Activated T-cell treated with anti-CD3 and anti-CD28 coated beads, Interleukin-2, amount 50 U/mL, for 1 hour (primary cell): ENCODE measurements around the gene CCDC6.

Source experiments
- DNase-seq: peaks from one replicate; pipeline ENCODE4 v3.0.0-alpha.2; 2020

The CCDC6 gene

DNA sequence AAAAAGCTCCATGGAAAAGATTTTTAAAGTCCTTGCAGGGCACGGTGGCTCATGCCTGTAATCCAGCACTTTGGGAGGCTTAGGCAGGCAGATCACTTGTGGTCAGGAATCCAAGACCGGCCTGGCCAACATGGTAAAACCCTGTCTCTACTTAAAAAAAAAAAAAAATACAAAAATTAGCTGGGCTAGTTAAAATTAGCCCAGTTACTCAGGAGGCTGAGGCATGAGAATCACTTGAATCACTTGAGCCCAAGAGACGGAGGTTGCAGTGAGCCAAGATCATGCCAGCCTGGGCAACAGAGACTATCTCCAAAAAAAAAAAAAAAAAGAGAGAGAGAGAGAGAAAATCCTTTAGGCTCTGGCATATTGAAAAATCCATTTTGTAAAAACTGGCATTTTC lies 61.9 kb downstream of the CCDC6 start:
- no peak for DNase-seq

- DNase-seq, result no peak
Observed at GRCh38 chr10:59843748-59844147, 62.6 kb downstream of the CCDC6 start.

DNA sequence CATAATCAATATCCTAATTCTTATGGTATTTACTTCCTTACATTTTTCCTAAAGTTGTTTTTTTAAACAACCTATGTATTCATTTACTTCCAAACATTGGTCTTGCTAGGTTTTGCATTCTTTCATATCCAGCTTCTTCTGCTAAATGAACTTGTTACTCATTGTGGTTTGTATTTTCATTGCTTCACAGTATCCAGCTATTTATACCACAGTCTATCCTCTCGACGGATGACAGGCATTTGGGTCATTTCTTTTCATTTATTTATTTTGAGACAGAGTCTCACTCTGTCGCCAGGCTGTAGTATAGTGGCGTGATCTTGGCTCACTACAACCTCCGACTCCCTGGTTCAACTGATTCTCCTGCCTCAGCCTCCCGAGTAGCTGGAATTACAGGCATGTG lies 66.8 kb downstream of the CCDC6 start:
- no peak for DNase-seq

DNA sequence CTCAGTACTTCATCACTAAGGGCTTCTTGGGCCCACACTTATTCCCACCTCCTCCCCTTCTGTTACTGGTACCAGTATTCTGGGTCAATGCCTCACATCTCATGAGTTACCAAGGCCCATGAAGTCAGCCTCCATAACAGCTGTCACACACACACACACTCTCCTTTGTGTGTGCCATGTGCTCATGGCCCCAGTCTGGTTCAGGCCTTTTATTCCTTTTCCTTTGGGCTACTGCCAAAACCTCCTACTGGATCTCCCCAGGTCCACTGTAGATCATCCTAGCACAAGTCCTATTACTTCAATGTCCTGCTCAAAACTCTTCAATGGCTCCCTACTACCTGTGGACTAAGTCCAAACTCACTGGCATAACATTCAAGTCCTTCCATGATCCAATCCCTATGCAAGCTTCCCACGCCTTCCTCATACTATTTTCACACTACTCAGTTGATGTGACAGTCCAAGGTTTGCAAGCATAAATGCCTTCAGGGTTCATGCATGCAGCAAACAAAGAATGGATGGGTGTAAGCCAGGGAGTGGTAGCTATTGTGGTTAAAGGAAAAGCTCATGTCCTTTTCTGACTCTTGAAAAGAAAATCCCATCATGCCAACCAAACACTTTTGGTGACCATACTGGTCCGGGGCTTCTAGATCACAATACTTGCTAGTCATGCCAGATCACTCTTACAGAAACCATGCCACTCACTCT lies 68.1 kb downstream of the CCDC6 start:
- DNase-seq, result no peak

GRCh38 chr10:59833810-59834209 lies 72.5 kb downstream of the CCDC6 start:
- DNase-seq, result no peak

DNA sequence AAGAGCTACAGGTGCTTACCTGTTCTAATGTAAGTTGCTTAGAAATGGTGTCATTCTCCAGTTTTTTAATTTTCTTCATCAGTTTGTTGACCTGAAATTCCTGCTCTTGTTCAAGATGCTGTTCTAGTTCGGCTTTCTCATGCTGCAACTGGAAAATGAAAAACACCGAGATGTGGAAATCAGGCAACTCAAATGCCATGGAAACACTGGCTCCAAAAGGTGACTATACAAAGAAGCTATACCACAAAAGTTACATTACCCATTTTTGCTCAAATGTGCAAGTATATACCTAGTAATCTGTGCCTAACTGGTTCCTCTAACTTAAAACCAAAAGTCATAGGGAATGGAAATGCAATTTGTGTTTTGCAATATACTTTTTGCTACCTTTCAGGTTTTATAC lies 73.8 kb downstream of the CCDC6 start:
- no peak for DNase-seq

DNA sequence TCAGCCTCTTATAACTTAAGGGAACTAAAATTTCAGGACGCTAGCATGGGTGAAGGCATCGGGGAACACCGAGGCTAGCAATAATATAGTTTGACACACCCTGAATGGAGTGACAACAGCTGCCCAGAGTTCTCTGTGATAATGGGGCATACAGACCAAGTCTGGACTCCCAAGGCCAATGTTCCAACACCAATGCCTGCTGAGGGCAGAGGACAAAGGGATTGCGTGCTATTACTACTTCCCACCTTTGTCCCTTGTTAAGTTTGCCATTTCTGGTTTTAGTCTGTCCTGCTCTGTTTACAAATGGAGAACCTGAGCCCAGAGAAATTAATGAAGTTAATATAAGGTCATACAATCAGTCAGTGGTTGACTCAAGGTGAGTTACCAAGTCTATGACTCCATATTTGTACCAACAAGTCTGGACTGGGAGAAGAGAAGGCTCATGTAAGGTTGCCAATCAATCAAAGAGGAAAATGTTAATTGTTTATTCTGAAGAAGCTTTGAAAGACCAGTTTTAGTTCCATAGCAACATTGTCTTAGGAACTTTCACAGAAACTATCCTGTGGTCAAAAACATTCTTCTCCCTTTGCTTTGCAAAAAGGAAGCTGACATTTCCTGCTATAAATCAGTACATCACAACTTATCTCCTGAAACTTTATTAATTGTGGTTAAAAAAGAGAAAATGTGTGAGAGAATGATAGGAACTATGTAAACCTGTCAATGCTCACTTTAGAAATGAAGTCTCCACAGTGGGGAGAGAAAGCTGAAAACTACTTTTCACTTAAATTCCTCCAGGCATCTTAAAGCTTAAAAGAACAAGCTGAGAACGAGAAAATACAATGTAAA lies 74.5 kb downstream of the CCDC6 start:
- DNase-seq, result no peak

- no peak for DNase-seq
Observed at GRCh38 chr10:59830601-59831259, 75.6 kb downstream of the CCDC6 start.

DNA sequence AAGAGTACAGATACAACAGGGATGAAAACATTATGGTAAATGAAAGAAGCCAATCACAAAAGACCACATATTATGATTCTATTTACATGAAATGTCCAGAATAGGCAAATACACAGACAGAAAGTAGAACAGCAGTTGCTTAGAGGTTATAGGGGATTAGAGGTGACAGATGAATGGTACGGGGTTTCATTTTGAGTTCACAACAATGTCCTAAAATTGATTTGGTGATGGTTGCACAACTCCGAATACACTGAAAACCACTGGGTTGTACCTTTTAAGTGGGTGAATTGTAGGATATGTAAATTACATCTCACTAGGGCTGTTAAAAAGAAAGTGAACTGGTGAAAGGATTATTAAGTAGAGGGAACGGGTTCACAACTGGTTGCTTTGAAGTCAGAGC lies 76.8 kb downstream of the CCDC6 start:
- DNase-seq, result no peak

DNA sequence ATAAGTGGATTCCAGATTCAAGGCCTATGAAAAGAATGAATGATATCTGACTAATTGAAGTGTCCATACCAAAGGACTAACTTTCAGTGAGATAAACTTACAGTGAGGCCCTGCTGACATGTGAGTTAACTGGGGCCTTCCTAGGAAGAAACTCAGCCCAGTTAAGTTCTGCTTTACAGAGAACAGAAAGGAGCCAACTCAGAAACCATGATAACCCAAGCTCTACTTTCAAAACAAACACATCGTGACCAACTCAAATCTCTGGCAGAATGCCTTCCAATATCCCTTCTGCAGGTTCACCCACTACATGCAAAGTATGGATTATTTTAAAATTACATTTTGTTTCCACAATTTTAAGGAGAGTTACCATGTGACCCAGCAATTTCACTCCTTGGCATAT lies 77.3 kb downstream of the CCDC6 start:
- no peak for DNase-seq

DNA sequence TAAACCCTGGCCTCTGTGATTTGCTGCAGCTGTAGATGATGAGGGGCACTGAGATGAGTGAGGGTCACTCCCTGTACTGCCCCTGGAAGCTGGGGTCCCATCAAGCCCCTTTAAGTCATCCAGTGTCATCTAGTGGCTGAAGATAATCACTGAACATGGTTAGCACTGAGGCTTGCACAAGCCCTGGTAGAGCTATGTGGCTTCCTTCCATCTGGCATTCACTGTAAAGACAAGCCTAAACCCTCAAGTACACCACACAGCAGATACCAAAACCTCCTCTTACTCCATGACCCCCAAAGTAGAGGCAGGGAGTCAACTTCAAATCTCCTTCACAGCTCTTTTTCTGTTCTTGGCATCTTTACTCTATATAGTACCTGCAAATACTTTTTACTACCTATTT lies 80.4 kb downstream of the CCDC6 start:
- no peak for DNase-seq

DNA sequence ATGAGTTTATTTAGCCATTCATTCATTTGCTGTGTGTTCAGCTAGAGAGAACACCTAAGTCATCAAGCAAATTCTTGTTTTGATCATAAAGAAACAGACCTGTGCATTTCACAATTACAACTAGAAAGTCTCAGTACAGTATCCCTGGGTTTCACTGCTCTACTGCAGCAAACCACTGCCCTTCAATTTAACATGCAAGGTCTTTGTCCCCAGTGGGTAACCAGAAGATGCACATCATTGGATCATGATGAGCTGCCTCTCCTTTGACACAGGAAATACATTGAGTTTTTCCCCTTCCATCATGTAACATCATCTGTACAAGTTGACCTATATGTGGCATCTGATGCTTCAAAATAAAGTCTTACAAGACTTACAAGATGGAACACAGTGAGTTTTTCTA lies 82.6 kb downstream of the CCDC6 start:
- no peak for DNase-seq

GRCh38 chr10:59823111-59823510 lies 83.2 kb downstream of the CCDC6 start:
- DNase-seq, result no peak

- no peak for DNase-seq
Observed at GRCh38 chr10:59820471-59820870, 85.9 kb downstream of the CCDC6 start.

DNA sequence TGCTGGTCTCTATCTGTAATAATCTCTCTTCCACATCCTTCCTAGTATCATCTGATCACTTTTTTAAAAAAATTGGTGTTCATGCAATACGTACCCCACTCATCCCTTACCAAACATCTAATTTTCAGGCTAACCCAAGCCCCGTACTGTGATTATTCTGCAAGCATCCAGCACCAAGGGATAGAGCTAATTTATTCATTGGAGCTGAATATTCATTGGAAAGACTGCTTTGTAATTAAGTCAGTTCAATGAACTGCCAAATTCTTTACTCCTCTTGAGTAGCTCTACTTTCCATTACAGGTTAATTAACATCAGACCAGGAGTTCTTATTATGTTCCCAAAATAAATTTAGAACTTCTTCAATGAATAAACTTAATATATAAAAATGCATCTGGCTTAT lies 86.7 kb downstream of the CCDC6 start:
- no peak for DNase-seq

DNA sequence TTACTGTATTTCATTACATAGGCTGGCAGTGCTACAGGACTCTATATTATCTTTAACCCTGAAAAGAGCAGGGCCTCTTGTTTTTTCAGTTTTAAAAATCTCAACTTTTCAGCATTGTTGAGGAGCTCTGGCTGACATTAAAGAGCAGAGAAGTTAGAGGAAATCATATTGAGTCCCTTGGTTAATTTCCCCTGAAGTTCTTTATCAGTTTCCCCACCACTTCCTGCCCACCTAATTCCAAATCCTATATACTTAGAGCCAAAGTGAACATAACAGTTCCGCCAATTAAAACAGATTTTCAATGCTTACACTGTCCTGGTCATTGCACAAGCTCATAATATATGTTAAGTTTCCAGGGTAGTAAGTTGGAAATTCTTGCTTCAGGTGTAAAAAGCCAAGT lies 87.1 kb downstream of the CCDC6 start:
- no peak for DNase-seq

DNA sequence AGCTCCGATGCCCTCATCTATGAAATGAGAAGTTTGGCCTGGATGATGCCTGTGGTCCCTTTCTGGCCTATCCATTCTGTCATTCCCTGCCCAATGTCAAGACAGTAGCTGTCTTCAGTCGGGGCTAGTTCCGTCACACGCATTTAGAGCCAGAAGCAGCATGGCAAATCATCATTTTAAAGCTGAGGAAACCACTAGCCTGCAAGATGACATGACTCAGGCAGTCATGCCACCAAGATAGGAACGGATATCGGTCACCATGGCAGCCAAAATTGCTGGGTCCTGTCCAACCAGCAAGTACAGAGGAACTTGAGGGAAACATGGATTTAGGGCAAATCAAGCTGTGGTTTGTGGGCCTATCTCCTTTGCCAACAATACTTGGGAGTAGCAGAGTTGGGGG lies 88.6 kb downstream of the CCDC6 start:
- DNase-seq, result no peak

DNA sequence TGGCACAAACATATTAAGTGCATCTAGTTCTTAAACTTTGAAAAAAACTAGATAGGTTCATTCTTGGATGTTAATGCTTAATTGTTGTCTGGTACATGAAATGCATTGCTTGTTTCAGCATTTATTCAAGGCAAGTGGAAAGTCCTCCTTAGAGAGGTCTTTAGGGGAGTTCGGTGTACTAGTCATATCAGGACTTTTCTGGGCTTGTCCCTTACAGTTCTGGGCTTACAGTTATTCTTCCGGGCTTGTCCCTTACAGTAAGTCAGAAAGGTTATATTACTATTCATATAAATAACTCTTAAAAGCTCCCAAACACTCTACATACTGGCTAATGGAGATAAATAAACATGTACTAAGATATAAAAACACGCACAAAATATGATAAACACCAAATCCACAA lies 91.5 kb downstream of the CCDC6 start:
- no peak for DNase-seq

DNA sequence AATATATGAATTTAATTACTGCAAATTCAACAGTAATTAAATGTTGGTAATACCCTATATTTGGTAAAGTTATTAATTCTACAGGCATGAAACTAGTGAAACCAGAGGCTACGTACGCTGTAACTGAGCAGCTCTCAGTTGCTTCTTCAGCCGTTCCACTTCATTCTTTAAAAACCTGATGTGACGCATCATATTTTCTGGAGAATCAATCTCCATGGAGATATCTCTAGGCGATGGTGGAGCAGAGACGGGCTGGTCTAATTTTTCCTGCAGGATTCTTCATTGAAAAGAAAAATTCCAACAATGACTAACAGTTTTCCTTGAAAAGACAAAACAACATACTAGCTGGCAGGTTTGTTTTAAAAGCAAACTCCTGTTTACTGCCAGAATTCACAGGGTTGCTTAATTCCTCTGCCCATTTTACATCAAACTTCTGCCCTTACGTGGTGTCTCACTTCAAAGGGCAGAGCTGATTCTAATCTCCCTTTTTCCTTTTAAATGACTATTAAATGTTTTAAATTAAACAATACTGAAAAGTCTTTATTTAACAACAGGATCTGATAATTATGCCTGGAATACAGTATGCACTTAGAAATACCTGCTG lies 93.7 kb downstream of the CCDC6 start:
- no peak for DNase-seq

DNA sequence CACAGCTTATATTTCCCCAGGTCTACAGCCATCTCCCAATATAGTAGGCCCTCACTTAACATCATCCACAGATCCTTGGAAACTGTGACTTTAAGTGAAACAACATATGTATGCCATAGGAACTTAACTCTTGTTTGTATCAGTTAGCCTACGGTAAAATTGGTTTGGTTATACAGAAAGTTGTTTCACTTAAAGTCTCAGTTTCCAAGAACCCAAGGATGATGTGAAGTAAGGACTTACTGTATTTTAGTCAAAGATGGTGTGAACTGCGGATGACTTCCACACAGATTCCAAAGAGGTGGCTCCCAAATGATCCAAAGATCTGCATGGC lies 96.7 kb downstream of the CCDC6 start:
- no peak for DNase-seq

- peak; percentile 58 for DNase-seq
Observed at GRCh38 chr10:59808896-59809643, 97.3 kb downstream of the CCDC6 start.

- no peak for DNase-seq
Observed at GRCh38 chr10:59807629-59808620, 98.4 kb downstream of the CCDC6 start.
